Measurements from ENCODE around the gene KIF1A. TPM values are rescaled to one million over a fixed set of nuclear protein-coding genes. Genes with fewer than 3 reads are reported as not detected.

Gene KIF1A
- total RNA-seq, 1 donor from 2014 or later, result 69.2 TPM

DNA sequence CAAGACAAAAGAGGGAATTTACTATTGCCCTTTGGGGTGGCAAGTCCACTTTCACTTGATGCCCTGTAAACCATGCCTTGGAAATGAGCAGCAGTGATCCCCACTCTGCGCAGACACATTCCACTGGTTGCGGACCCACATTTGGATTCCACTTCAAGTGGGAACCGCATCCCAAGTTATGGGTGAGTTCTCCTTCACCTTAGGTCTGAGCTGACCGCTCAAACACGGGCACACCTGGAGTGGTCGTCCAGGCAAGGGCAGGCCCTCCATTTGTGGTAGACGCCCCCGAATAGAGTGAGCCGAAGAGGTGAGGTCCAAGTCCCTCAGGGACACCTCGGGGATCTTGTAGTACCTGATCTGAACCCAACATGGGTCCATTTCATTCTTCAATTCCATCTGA lies 38.9 kb upstream of the KIF1A start:
- no peak for DNase-seq (ENCODE audit: low read depth)
- TF ChIP-seq CTCF (conservative IDR thresholded peaks at IDR 0.05; ENCODE audit: low read depth, low read length), result no peak
- no peak overlapping the region for H3K4me3 ChIP-seq (ENCODE audit: low read depth, low read length)

GRCh38 chr2:240858321-240858720 lies 38.3 kb upstream of the KIF1A start:
- no peak for DNase-seq (ENCODE audit: low read depth)
- TF ChIP-seq CTCF (conservative IDR thresholded peaks at IDR 0.05; ENCODE audit: low read depth, low read length), result no peak
- no peak overlapping the region for H3K4me3 ChIP-seq (ENCODE audit: low read depth, low read length)

- no peak overlapping the region for H3K4me3 ChIP-seq (ENCODE audit: low read depth, low read length)
- no peak for DNase-seq (ENCODE audit: low read depth)
- no peak for TF ChIP-seq CTCF (conservative IDR thresholded peaks at IDR 0.05; ENCODE audit: low read depth, low read length)
Observed at GRCh38 chr2:240857039-240858008, 37.3 kb upstream of the KIF1A start.

- no peak for TF ChIP-seq CTCF (conservative IDR thresholded peaks at IDR 0.05; ENCODE audit: low read depth, low read length)
- DNase-seq (ENCODE audit: low read depth), result no peak
- no peak overlapping the region for H3K4me3 ChIP-seq (ENCODE audit: low read depth, low read length)
Observed at GRCh38 chr2:240856151-240856980, 36.3 kb upstream of the KIF1A start.

DNA sequence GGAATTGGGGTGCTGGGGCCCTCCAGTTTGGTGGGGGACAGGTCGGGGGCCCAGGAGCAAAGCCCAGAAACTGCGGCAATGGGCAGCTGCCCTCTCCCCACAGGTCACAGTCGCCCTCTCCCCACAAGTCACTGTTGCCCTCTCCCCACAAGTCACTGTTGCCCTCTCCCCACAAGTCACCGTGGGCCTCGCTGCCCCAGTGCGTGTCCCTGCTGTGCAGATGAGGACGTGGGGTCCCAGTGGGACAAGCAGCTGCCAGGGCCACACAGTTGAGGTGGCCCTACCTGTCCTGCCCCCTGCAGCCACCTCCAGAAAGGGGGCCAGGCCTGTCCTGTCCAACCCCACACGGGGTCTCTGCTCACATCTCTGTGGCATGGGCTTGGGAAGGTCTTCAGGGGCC lies 35.7 kb upstream of the KIF1A start:
- H3K4me3 ChIP-seq (ENCODE audit: low read depth, low read length), result no peak overlapping the region
- TF ChIP-seq CTCF (conservative IDR thresholded peaks at IDR 0.05; ENCODE audit: low read depth, low read length), result no peak
- no peak for DNase-seq (ENCODE audit: low read depth)

- DNase-seq (ENCODE audit: low read depth), result no peak
- no peak overlapping the region for H3K4me3 ChIP-seq (ENCODE audit: low read depth, low read length)
- no peak for TF ChIP-seq CTCF (conservative IDR thresholded peaks at IDR 0.05; ENCODE audit: low read depth, low read length)
Observed at GRCh38 chr2:240852671-240853314, 32.8 kb upstream of the KIF1A start.

Measured in epithelial cell of proximal tubule (primary cell).